Mesothelial cell of epicardium (in vitro differentiated cells): Measurements from ENCODE around the gene NOTCH1. TPM values are rescaled to one million over a fixed set of nuclear protein-coding genes. Genes with fewer than 3 reads are reported as not detected.

Experiments used
- DNase-seq, 2 experiments: peaks; one replicate each; pipeline ENCODE4 v3.0.0; 2021; ENCODE audit warnings: low spot score in 2 of 2; ENCODE audit not compliant: unreplicated experiment in 2 of 2
- H3K27ac Mint-ChIP-seq: 2 replicates; pipeline ENCODE4 v1.8.0; 2021; ENCODE audit warnings: mixed read lengths
- H3K27me3 Mint-ChIP-seq: 2 replicates; pipeline ENCODE4 v1.8.0; 2021; ENCODE audit warnings: low read depth, mixed read lengths
- H3K36me3 Mint-ChIP-seq: 2 replicates; pipeline ENCODE4 v1.8.0; 2021; ENCODE audit warnings: mixed read lengths
- H3K4me1 Mint-ChIP-seq: 2 replicates; pipeline ENCODE4 v1.8.0; 2021; ENCODE audit warnings: mixed read lengths
- H3K4me3 Mint-ChIP-seq: 2 replicates; pipeline ENCODE4 v1.8.0; 2021; ENCODE audit warnings: mild to moderate bottlenecking, moderate library complexity, mixed read lengths
- H3K9me3 Mint-ChIP-seq: 2 replicates; pipeline ENCODE4 v1.8.0; 2021; ENCODE audit warnings: mixed read lengths
- CTCF ChIP-seq: fragments of 200-600 bp; sonication (generic); IDR thresholded peaks from one replicate; pipeline ENCODE4 v1.5.0; 2021; ENCODE audit warnings: antibody characterized with exemption; ENCODE audit not compliant: unreplicated experiment
- total RNA-seq: library from RNA; stranded (reverse); gene quantifications from 3 replicates; pipeline ENCODE4 v1.2.1, GENCODE V29; 2021

The NOTCH1 gene
- 104 to 107 TPM (median 104 TPM) in 3 replicates for total RNA-seq

- no peaks in the 10 kb centered on the region for H3K9me3 Mint-ChIP-seq
- TF ChIP-seq CTCF, result no peak
- peak within 1 kb of the TSS; percentile 96 for H3K27ac Mint-ChIP-seq
- no peaks in the 10 kb centered on the region for H3K27me3 Mint-ChIP-seq
- DNase-seq, result peak; percentile 87
- peaks cover 57% of the 10 kb centered on the region for H3K4me1 Mint-ChIP-seq
- no peaks in the 10 kb centered on the region for H3K36me3 Mint-ChIP-seq
- H3K4me3 Mint-ChIP-seq, result peak within 1 kb of the TSS; percentile 85
Measured at GRCh38 chr9:136545965-136546696, at the start of gene NOTCH1. TSS of gene NOTCH1 (minus strand) at chr9:136546048. CDS start at chr9:136545786, 262 bp downstream.

GRCh38 chr9:136594492-136594891, 48.6 kb upstream of the NOTCH1 start:
- no peak for TF ChIP-seq CTCF
- Mint-ChIP-seq H3K27ac (no peak overlapping the region), H3K36me3 (no peaks in the 10 kb centered on the region), H3K4me3 (no peak overlapping the region), H3K4me1 (peaks cover 44% of the 10 kb centered on the region), H3K27me3 (no peaks in the 10 kb centered on the region), H3K9me3 (no peaks in the 10 kb centered on the region)
- no peak for DNase-seq

- H3K27me3 Mint-ChIP-seq, result no peaks in the 10 kb centered on the region
- H3K36me3 Mint-ChIP-seq, result no peaks in the 10 kb centered on the region
- H3K9me3 Mint-ChIP-seq, result no peaks in the 10 kb centered on the region
- H3K27ac Mint-ChIP-seq, result no peak overlapping the region
- no peak for TF ChIP-seq CTCF
- H3K4me3 Mint-ChIP-seq, result no peak overlapping the region
- no peak for DNase-seq
- H3K4me1 Mint-ChIP-seq, result peaks cover 48% of the 10 kb centered on the region
Measured at GRCh38 chr9:136593581-136593980, 47.7 kb upstream of the NOTCH1 start.

GRCh38 chr9:136592666-136593065, 46.8 kb upstream of the NOTCH1 start:
- Mint-ChIP-seq H3K4me3 (no peak overlapping the region), H3K27me3 (no peaks in the 10 kb centered on the region), H3K9me3 (no peaks in the 10 kb centered on the region), H3K27ac (no peak overlapping the region), H3K4me1 (peaks cover 52% of the 10 kb centered on the region), H3K36me3 (no peaks in the 10 kb centered on the region)
- TF ChIP-seq CTCF, result no peak
- DNase-seq, result no peak

- no peaks in the 10 kb centered on the region for H3K27me3 Mint-ChIP-seq
- no peak for TF ChIP-seq CTCF
- H3K9me3 Mint-ChIP-seq, result no peaks in the 10 kb centered on the region
- no peak overlapping the region for H3K4me3 Mint-ChIP-seq
- H3K4me1 Mint-ChIP-seq, result peaks cover 52% of the 10 kb centered on the region
- no peak overlapping the region for H3K27ac Mint-ChIP-seq
- H3K36me3 Mint-ChIP-seq, result no peaks in the 10 kb centered on the region
- no peak for DNase-seq
Measured at GRCh38 chr9:136590821-136591752, 45.2 kb upstream of the NOTCH1 start.
